Neural cell (in vitro differentiated cells): Measurements from ENCODE around the gene KRT82.

Experiments
- CTCF ChIP-seq: fragments of 450-650 bp; IDR thresholded peaks from 2 replicates; pipeline ENCODE4 v1.5.1; 2014; ENCODE audit warnings: antibody characterized with exemption, mild to moderate bottlenecking, moderate library complexity; ENCODE audit not compliant: poor library complexity, severe bottlenecking
- EZH2 ChIP-seq: fragments of 200-600, 300-800 bp; shearing (Covaris generic), sonication (generic); IDR thresholded peaks from 2 replicates; pipeline ENCODE4 v1.6.1; 2014; ENCODE audit warnings: antibody characterized with exemption, low read length, borderline replicate concordance, mild to moderate bottlenecking; ENCODE audit not compliant: insufficient read depth, poor library complexity, severe bottlenecking
- RAD21 ChIP-seq: fragments of 450-650 bp; conservative IDR thresholded peaks from 2 replicates; pipeline ENCODE4 v1.6.1; 2014; ENCODE audit warnings: antibody characterized with exemption, mild to moderate bottlenecking, moderate library complexity
- REST ChIP-seq: IDR thresholded peaks from 2 replicates; pipeline ENCODE4 v1.6.1; 2012; ENCODE audit warnings: borderline replicate concordance
- SMC3 ChIP-seq: fragments of 450-650 bp; conservative IDR thresholded peaks from 2 replicates; pipeline ENCODE4 v1.6.1; 2014; ENCODE audit warnings: antibody characterized with exemption, mild to moderate bottlenecking, moderate library complexity; ENCODE audit not compliant: poor library complexity
- TAF1 ChIP-seq: IDR thresholded peaks from 2 replicates; pipeline ENCODE4 v1.6.1; 2012; ENCODE audit warnings: low read depth

DNA sequence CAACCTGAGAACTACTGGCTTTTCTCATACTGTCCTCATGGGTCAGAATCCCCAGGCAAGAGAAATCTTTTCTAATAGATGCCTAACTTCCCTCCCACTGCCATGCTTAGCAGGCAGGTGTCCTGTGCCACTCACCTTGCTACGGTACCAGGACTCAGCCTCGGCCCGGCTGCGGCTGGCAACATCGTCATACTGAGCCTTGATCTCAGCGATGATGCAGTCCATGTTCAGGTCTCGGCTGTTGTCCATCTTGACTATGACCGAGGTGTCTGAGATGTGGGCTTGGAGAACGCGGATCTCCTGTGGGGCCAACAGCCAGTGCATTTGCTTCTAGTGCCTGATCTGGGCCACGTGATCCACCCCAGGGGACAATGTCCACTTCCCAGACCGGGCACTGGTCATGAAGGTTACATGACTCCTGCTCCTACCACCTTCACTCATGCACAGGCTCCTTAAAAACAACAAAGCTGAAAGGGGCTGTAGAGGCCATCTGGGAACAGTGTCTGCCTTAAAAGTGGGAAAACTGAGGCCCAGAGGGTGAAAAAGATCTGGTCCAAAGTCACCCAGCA is 42.9 kb downstream of the KRT82 start:
- TF ChIP-seq CTCF (no peak), TAF1 (no peak), REST (no peak), EZH2 (no peak), SMC3 (no peak), RAD21 (no peak)
